Measurements from ENCODE around the gene LRRC9.
"Not testable (repeated sequence)": the region's sequence is repeated elsewhere in the genome, so short reads cannot be mapped to it uniquely, and the experiment has no call there.

Gene LRRC9

DNA sequence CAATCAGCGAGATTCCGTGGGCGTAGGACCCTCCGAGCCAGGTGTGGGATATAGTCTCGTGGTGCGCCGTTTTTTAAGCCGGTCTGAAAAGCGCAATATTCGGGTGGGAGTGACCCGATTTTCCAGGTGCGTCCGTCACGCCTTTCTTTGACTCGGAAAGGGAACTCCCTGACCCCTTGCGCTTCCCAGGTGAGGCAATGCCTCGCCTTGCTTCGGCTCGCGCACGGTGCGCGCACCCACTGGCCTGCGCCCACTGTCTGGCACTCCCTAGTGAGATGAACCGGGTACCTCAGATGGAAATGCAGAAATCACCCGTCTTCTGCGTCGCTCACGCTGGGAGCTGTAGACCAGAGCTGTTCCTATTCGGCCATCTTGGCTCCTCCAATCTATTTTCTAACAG is 32.2 kb downstream of the LRRC9 start:
- not testable (repeated sequence) for DNase-seq (ENCODE audit: low read depth, low spot score)

DNA sequence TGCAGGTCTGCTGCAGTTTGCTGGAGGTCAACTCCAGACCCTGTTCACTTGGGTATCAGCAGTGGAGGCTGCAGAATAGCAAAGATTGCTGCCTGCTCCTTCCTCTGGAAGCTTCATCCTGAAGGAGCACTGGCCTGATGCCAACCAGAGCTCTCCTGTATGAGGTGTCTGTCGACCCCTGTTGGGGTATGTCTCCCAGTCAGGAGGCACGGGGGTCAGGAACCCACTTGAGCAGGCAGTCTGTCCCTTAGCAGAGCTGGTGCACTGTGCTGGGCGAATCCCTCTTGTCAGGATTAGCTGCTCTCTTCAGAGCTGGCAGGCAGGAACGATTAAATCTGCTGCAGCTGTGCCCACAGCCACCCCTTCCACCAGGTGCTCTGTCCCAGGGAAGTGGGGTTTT is 37.9 kb downstream of the LRRC9 start:
- DNase-seq (ENCODE audit: low read depth, low spot score): not testable (repeated sequence)

GRCh38 chr14:59959668-59960067 is 39.7 kb downstream of the LRRC9 start:
- DNase-seq (ENCODE audit: low read depth, low spot score): no peak

GRCh38 chr14:59961518-59962062 is 41.6 kb downstream of the LRRC9 start:
- no peak for DNase-seq (ENCODE audit: low read depth, low spot score)

GRCh38 chr14:59964251-59965007 is 44.5 kb downstream of the LRRC9 start:
- no peak for DNase-seq (ENCODE audit: low read depth, low spot score)

DNA sequence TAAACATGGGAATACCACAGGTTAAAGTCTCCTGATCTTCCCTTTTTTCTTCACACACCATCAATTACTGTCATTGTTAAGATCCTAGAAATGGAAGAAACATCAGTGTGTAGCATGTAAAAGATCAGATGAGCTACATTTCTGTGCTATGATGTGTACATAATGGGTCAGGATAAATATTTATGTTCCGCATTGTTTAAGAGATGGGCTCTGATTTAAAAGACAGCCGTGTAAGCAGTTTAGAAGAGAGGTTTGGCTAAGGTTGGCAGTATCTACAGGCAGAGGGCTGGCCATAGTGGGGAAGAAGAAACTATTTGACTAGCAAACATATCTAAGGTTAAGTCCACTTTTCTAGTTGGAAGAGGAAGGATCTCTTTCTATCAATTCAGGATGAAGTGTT is 49.4 kb downstream of the LRRC9 start:
- peak; percentile 6 for DNase-seq (ENCODE audit: low read depth, low spot score)

DNA sequence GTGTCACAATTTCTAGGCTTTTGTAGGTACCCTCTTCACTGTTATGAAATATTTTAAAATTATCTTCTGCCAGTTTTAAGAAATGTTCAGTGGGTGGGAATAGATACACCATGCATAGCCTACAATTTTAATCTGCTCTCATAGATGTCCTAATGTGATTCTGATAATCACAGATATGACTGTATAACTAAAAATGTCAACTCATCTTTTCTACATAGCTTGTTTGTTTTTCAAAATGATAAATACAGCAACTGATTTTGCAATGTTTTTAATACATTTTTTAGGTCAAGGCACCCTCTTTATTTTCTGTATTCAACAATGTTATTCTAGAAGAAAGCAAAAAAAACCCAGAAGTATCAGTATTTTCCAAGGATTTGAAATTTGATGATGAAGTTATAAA is 61.6 kb downstream of the LRRC9 start:
- DNase-seq (ENCODE audit: low read depth, low spot score): no peak

GRCh38 chr14:59983048-59983447 is 63.1 kb downstream of the LRRC9 start:
- no peak for DNase-seq (ENCODE audit: low read depth, low spot score)

DNA sequence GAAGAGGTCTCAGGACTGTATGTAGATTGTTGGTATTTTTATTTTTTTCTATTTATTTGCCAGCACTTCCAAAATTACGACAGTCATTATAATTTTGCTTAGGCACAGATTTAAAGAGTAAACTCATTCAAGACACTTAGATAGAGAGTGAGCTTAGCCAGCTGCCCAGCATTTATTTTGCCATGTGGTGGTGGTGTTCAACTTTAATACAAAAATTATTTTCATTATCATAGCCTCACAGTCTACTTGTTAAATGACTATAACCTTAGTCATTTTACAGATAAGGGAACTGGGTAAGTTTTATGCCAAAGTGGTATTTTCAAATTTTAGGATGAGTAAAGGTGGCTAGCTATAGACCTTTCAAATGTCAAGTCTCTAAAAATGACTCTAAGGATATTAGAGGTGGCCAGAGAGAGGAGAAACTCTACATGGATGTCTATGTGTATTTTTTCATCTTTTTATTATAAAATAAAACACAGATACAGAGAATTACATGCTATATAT is 66.7 kb downstream of the LRRC9 start:
- no peak for DNase-seq (ENCODE audit: low read depth, low spot score)

DNA sequence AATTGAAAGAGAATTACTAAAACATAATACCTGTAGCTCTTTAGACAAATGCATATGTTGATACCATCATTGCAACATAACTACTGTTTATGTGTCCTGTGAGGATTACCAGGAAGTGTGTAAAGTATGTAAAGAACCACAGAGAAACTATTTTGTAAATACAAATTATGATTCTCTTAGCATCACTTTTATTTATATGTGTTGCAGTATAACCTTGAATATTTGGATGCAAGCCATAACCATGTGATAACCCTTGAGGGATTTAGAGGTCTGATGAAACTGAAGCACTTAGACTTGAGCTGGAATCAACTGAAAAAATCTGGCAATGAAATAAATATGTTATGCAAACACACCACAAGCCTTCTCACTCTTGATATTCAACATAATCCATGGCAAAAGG is 77.5 kb downstream of the LRRC9 start:
- DNase-seq (ENCODE audit: low read depth, low spot score): no peak

DNA sequence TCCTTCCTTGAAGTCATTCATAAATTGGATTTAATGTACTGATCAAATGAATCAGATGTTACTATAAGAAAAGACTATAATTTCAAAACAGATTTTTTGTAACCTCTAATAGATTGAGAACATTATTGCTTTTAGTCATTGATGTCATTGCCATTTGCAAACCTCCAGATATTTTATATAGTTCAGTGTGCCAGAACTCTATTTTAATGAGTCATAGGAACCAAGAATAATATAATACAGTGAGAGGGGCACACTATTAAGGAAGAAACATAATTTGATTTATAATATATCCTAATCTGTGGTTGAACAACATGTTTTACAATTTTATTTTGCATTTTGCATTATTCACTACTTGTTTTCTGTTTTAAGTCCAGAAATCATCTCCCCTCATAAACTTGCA is 78.0 kb downstream of the LRRC9 start:
- DNase-seq (ENCODE audit: low read depth, low spot score): no peak

DNA sequence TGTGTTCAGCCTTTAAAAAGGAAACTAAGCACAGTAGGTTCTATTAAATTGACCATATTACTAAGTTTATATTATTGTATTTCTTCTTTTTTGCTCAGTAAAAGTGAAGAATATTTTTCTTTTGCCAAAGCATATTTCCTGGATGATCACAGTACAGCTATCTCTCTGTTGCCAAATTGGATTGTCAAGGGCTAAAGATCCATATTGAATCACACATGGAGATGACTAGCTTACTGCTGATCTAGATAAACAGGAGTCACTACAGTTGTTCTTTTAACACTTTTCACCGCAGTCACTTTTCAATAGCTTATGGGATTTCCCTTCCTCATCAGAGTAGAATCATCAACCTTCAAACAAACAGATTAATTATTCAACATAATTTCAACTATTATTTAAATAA is 78.6 kb downstream of the LRRC9 start:
- no peak for DNase-seq (ENCODE audit: low read depth, low spot score)

DNA sequence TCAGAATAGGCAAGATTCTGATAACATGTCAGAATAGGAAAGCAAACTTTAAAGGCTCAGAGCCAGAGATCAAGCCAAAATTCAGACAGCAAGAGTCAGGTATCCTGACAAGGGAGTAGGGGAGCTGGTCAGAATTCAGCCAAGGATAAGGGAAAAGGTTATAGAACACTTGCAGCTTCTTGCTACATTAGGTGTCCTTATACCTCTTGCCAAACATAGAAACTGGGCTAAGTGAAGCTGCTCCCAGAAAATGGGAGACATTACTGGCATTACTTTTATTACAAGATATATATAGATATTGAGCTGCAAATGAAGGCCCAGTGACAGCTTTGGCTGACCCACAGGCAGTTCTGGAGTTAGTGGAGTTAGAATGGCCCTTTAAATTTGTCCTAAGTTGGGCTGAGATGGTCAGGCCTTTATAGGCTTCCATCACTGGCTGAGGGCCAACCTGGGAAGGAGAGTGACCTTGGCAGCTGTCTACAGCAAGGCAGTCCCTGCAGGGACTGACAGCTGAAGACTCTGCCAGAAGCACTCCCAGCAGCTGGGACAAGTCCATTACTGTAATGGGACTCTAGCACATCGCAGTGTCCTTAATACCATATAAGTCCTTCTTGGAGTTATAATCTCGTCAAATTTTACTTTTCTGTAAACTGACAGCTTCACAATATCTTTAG is 83.0 kb downstream of the LRRC9 start:
- no peak for DNase-seq (ENCODE audit: low read depth, low spot score)

- no peak for DNase-seq (ENCODE audit: low read depth, low spot score)
Measured at GRCh38 chr14:60003991-60004390, 84.0 kb downstream of the LRRC9 start.

GRCh38 chr14:60008042-60008441 is 88.1 kb downstream of the LRRC9 start:
- DNase-seq (ENCODE audit: low read depth, low spot score): no peak

GRCh38 chr14:60010263-60010662 is 90.3 kb downstream of the LRRC9 start:
- not testable (repeated sequence) for DNase-seq (ENCODE audit: low read depth, low spot score)

DNA sequence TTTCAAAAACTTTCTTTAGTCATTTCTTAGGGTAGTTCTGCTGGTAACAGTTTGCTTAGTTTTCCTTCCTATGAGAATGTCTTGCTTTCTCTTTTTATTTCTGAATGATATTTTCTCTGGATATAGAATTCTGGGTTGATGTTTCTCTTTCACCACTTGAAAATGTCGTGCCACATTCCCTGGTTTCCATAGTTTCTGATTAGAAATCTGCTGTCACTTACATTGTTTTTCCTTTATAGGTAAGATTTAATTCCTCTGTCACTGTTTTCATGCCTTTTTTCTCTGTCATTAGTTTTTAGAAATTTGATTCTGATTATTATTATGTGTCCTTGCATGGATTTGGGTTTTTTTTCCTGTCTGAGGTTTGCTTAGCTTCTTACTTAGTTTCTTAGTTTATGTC is 94.5 kb downstream of the LRRC9 start:
- DNase-seq (ENCODE audit: low read depth, low spot score): no peak

DNA sequence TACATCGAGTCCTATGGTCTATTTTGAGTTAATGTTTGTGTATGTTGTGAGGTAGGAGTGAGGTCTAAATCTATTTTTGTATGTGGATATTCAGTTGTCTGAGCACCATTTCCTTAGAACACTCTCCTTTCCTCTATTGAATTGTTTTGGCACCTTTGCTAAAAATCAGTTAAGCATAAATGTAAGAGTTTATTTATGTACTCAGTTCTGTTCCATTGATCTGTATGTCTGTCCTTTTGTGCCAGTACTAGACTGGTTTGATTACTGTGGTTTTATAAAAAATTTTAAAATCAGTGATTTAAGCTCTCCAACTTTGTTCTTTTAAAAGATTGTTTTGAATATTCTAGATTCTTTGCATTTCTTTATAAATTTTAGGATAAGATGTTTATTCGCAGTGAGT is 101.7 kb downstream of the LRRC9 start:
- no peak for DNase-seq (ENCODE audit: low read depth, low spot score)

- no peak for DNase-seq (ENCODE audit: low read depth, low spot score)
Measured at GRCh38 chr14:60025571-60025970, 105.6 kb downstream of the LRRC9 start.

DNA sequence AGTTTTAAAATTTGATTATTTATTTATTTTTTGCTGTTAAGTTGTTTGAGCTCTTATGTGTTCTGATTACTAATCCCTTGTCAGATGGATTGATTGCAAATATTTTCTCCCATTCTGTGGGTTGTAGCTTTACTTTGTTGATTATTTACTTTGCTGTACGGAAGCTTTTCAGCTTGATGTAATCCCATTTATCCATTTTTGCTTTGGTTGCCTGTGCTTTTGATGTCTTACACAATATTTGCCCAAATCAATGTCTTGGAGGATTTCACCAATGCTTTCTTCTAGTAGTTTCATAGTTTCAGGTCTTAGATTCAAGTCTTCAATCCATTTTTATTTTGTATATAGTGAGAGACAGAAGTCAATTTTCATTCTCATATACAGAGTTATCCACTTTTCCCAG is 115.2 kb downstream of the LRRC9 start:
- no peak for DNase-seq (ENCODE audit: low read depth, low spot score)

DNA sequence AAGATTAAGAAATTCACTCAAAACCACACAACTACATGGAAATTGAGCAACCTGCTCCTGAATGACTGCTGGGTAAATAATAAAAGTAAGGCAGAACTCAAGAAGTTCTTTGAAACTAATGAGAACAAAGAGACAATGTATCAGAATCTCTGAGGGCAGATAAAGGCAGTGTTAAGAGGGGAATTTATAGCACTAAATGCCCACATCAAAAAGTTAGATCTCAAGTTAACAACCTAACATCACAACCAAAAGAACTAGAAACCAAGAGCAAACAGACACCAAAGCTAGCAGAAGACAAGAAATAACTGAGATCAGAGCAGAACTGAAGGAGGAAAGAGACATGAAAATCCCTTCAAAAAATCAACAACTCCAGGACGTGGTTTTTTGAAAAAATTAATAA is 128.0 kb downstream of the LRRC9 start:
- DNase-seq (ENCODE audit: low read depth, low spot score): not testable (repeated sequence)

- no peak for DNase-seq (ENCODE audit: low read depth, low spot score)
Measured at GRCh38 chr14:60051721-60052221, 131.8 kb downstream of the LRRC9 start.

- DNase-seq (ENCODE audit: low read depth, low spot score): no peak
Measured at GRCh38 chr14:60058087-60058486, 138.1 kb downstream of the LRRC9 start.

Measured in smooth muscle cell of the brain vasculature (primary cell).